ENCODE results near the gene ARHGAP26.

Gene ARHGAP26

GRCh38 chr5:142845402-142845921 is 75.3 kb downstream of the ARHGAP26 start:
- H3K4me3 ChIP-seq (replicated peaks; ENCODE audit: low read depth, low read length), result no peak overlapping the region
- TF ChIP-seq CTCF (IDR thresholded peaks at IDR 0.05; ENCODE audit: low read length, missing control alignments), result no peak
- DNase-seq (ENCODE audit: low read depth), result no peak

- DNase-seq (ENCODE audit: low read depth), result no peak
- TF ChIP-seq CTCF (IDR thresholded peaks at IDR 0.05; ENCODE audit: low read length, missing control alignments), result no peak
- no peak overlapping the region for H3K4me3 ChIP-seq (replicated peaks; ENCODE audit: low read depth, low read length)
These were observed 75.8 kb downstream of the ARHGAP26 start for GRCh38 chr5:142845954-142846398.

GRCh38 chr5:142846406-142846805 is 76.2 kb downstream of the ARHGAP26 start:
- no peak for DNase-seq (ENCODE audit: low read depth)
- TF ChIP-seq CTCF (IDR thresholded peaks at IDR 0.05; ENCODE audit: low read length, missing control alignments), result no peak
- no peak overlapping the region for H3K4me3 ChIP-seq (replicated peaks; ENCODE audit: low read depth, low read length)

GRCh38 chr5:142847898-142848790 is 78.0 kb downstream of the ARHGAP26 start:
- DNase-seq (ENCODE audit: low read depth), result no peak
- no peak overlapping the region for H3K4me3 ChIP-seq (replicated peaks; ENCODE audit: low read depth, low read length)

GRCh38 chr5:142849466-142849865 is 79.3 kb downstream of the ARHGAP26 start:
- DNase-seq (ENCODE audit: low read depth), result no peak
- no peak overlapping the region for H3K4me3 ChIP-seq (replicated peaks; ENCODE audit: low read depth, low read length)
- TF ChIP-seq CTCF (IDR thresholded peaks at IDR 0.05; ENCODE audit: low read length, missing control alignments), result no peak

More at GRCh38 chr5:142847898-142848790, 78.0 kb downstream of the ARHGAP26 start:
- TF ChIP-seq CTCF (IDR thresholded peaks at IDR 0.05; ENCODE audit: low read length, missing control alignments), result no peak

GRCh38 chr5:142849880-142850279 is 79.7 kb downstream of the ARHGAP26 start:
- no peak overlapping the region for H3K4me3 ChIP-seq (replicated peaks; ENCODE audit: low read depth, low read length)
- DNase-seq (ENCODE audit: low read depth), result no peak
- no peak for TF ChIP-seq CTCF (IDR thresholded peaks at IDR 0.05; ENCODE audit: low read length, missing control alignments)

Data from fibroblast of pulmonary artery (primary cell).